Measurements from ENCODE around the gene MYO1C. TPM values are rescaled to one million over a fixed set of nuclear protein-coding genes. Genes with fewer than 3 reads are reported as not detected.

Gene MYO1C
- total and polyA plus RNA-seq, 2 of the 8 experiments (the other 6 are each of a cell fraction or from before 2014, with no cell fraction given), result 40.1 to 78.6 TPM

- H3K9me3 ChIP-seq (ENCODE audit: insufficient read depth in 2 of 2, low read depth in 1 of 2, low read length in 1 of 2), result no peaks in the 10 kb centered on the region
These were observed 39.6 kb downstream of the MYO1C start for GRCh38 chr17:1452836-1453235.

More at GRCh38 chr17:1452836-1453235, 39.6 kb downstream of the MYO1C start:
- Histone ChIP-seq H2BK20ac (ENCODE audit: low read length) (no peak overlapping the region), H3K27me3 (replicated peaks in 1 of 4; ENCODE audit: control insufficient read depth in 3 of 4, extremely low read depth in 1 of 4, insufficient read depth in 3 of 4, low read length in 3 of 4) (no peaks in the 10 kb centered on the region), H3K79me2 (ENCODE audit: control insufficient read depth in 1 of 2, insufficient read depth in 2 of 2, low read length in 2 of 2) (peaks cover 60 to 80% of the 10 kb centered on the region in 2 experiments), H3K79me1 (ENCODE audit: low read depth, low read length) (peaks cover 3% of the 10 kb centered on the region), H2BK120ac (replicated peaks; ENCODE audit: low read depth, low read length) (no peak overlapping the region), H3K14ac (ENCODE audit: insufficient read length) (no peak overlapping the region), H3K27ac (ENCODE audit: low read depth, low read length) (no peak overlapping the region), H3K4me1 (replicated peaks in 1 of 4; ENCODE audit: control insufficient read depth in 3 of 4, insufficient read depth in 4 of 4, low read length in 3 of 4) (peaks cover 0 to 6% (median 3%) of the 10 kb centered on the region in 4 experiments; a peak in 3 of 7 replicates), H3K23me2 (ENCODE audit: low read depth, low read length) (peaks cover 9% of the 10 kb centered on the region), H3K56ac (replicated peaks; ENCODE audit: insufficient read length, low read depth, low read length) (no peak overlapping the region), H3K4me2 (ENCODE audit: insufficient read depth in 1 of 2, low read depth in 2 of 2, low read length in 2 of 2) (no peak overlapping the region), H4K5ac (ENCODE audit: insufficient read length, low read depth, low read length) (no peak overlapping the region), H2AFZ (ENCODE audit: low read length) (no peak overlapping the region), H4K8ac (ENCODE audit: extremely low read depth, insufficient read depth, low read length) (no peak overlapping the region), H2BK15ac (ENCODE audit: low read length) (no peak overlapping the region), H2BK5ac (ENCODE audit: low read depth, low read length) (no peak overlapping the region), H2AK5ac (ENCODE audit: low read depth, low read length) (no peak overlapping the region), H2BK12ac (ENCODE audit: low read depth, low read length) (no peak overlapping the region), H3K4ac (replicated peaks; ENCODE audit: insufficient read length, low read depth, low read length) (no peak overlapping the region), H4K20me1 (replicated peaks in 1 of 2; ENCODE audit: control insufficient read depth in 1 of 2, insufficient read depth in 2 of 2, low read length in 2 of 2) (peaks cover 3 to 18% of the 10 kb centered on the region in 2 experiments), H3K4me3 (ENCODE audit: extremely low read depth in 1 of 4, insufficient read depth in 2 of 4, low read depth in 3 of 4, low read length in 4 of 4) (no peak overlapping the region), H3K23ac (ENCODE audit: insufficient read length) (no peak overlapping the region), H3K9ac (replicated peaks in 1 of 4; ENCODE audit: extremely low read depth in 1 of 4, low read depth in 3 of 4, low read length in 3 of 4) (no peak overlapping the region), H4K91ac (replicated peaks; ENCODE audit: insufficient read length, low read length) (no peak overlapping the region), H3K36me3 (ENCODE audit: control insufficient read depth in 2 of 4, insufficient read depth in 4 of 4, low read length in 3 of 4) (peaks cover 0 to 6% (median 0%) of the 10 kb centered on the region in 4 experiments; a peak in 1 of 8 replicates), H3K18ac (ENCODE audit: extremely low read depth, low read length) (no peak overlapping the region)
- DNase-seq (ENCODE audit: low read depth in 1 of 2, low spot score in 2 of 2) (no peak), FAIRE-seq (no peak)
- 85% methylated on average over 5 of the region's 5 CpGs; no CpG with 5 or more reads in 1 of the 2 experiments for WGBS, 2 experiments (ENCODE audit: extremely low coverage in 1 of 2, insufficient coverage in 1 of 2, insufficient read length in 1 of 2, insufficient replicate concordance in 2 of 2, low coverage in 1 of 2, low lambda C conversion rate in 2 of 2, missing lambda C conversion rate in 1 of 2)
- ChIA-PET CTCF (ENCODE audit: partially characterized antibody) (interaction anchor here (0.6 to 1.8 kb wide), 3 partner anchors 11 to 517 kb away, joined by 3 to 6 read pairs (median 4); no protein-coding TSS in a partner anchor), POLR2A (ENCODE audit: partially characterized antibody) (interaction anchor here (1.0 to 3.5 kb wide), 3 partner anchors 9 to 56 kb away, joined by 3 to 13 read pairs (median 5); no protein-coding TSS in a partner anchor)
- TF ChIP-seq SUZ12 (IDR thresholded peaks at IDR 0.05; ENCODE audit: low read length) (no peak), YY1 (IDR thresholded peaks at IDR 0.05; ENCODE audit: low read depth, low read length) (no peak), SIN3A (conservative IDR thresholded peaks at IDR 0.05 in 1 of 2, IDR thresholded peaks at IDR 0.05 in 1 of 2; ENCODE audit: low read depth in 1 of 2, low read length in 2 of 2) (no peak), BACH1 (IDR thresholded peaks at IDR 0.05; ENCODE audit: low read length) (no peak)
